Measurements from ENCODE around the gene VWA7.
A peak's percentile ranks its signal among the peaks of the same experiment; 100 is the strongest.

VWA7 gene

DNA sequence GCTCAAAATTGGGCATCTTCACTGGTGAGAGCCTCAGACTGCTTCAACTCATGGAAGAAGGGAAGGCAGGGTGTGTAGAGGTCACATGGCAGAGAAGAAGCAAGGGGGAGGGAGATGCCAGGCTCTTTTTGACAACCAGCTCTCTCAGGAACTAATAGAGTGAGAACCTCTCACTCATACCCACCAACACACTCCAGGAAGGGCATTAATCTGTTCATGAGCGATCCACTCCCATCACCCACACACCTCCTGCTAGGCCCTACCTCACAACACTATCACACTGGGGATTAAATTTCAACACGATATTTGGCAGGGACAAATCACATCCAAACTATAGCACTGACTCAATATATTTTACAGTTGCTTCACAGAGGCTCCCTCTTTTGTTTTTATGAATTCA lies 35.3 kb downstream of the VWA7 start:
- TF ChIP-seq, protein P1, sequence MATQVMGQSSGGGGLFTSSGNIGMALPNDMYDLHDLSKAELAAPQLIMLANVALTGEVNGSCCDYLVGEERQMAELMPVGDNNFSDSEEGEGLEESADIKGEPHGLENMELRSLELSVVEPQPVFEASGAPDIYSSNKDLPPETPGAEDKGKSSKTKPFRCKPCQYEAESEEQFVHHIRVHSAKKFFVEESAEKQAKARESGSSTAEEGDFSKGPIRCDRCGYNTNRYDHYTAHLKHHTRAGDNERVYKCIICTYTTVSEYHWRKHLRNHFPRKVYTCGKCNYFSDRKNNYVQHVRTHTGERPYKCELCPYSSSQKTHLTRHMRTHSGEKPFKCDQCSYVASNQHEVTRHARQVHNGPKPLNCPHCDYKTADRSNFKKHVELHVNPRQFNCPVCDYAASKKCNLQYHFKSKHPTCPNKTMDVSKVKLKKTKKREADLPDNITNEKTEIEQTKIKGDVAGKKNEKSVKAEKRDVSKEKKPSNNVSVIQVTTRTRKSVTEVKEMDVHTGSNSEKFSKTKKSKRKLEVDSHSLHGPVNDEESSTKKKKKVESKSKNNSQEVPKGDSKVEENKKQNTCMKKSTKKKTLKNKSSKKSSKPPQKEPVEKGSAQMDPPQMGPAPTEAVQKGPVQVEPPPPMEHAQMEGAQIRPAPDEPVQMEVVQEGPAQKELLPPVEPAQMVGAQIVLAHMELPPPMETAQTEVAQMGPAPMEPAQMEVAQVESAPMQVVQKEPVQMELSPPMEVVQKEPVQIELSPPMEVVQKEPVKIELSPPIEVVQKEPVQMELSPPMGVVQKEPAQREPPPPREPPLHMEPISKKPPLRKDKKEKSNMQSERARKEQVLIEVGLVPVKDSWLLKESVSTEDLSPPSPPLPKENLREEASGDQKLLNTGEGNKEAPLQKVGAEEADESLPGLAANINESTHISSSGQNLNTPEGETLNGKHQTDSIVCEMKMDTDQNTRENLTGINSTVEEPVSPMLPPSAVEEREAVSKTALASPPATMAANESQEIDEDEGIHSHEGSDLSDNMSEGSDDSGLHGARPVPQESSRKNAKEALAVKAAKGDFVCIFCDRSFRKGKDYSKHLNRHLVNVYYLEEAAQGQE (IDR thresholded peaks at IDR 0.05; ENCODE audit: insufficient read depth in 1 of 2, low read depth in 2 of 2, low read length in 2 of 2), result no peak

DNA sequence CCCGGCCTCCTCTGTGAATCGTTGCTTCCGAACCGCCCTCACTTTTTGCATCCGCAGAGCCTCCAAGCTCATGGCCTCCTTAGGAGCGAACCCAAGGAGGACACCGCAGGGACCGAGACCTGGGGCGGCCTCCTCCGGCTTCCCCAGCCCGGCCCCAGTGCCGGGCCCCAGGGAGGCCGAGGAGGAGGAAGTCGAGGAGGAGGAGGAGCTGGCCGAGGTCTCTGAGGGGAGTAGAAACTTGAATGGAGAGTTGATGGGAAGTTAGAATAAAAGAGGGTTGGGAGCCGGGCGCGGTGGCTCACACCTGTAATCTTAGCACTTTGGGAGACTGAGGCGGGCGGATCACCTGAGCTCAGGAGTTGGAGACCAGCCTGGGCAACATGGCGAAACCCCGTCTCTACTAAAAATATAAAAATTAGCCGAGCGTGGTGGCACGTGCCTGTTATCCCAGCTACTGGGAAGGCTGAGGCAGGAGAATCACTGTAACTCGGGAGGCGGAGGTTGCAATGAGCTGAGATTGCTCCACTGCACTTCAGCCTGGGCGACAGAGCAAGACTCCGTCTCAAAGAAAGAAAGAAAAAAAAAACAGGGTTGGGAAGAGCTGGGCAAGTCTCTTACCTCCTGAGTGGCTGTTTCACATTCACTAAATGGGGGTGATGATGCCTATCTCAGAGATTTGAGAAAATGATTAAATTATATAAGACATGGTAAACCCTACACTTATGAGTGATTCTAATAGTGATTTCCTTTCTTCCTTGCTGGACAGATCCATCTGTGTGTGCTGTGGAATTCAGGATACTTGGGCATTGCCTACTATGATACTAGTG lies 36.5 kb downstream of the VWA7 start:
- no peak for TF ChIP-seq SIN3A (IDR thresholded peaks at IDR 0.05; ENCODE audit: borderline replicate concordance, insufficient read depth, low read length)
- no peak for TF ChIP-seq FOXP2 (optimal IDR thresholded peaks at IDR 0.05; ENCODE audit: borderline replicate concordance, extremely low read depth, extremely low read length, insufficient read depth)
- TF ChIP-seq, protein P1 (IDR thresholded peaks at IDR 0.05; ENCODE audit: insufficient read depth in 1 of 2, low read depth in 2 of 2, low read length in 2 of 2), result 0 out of 4 replicates have a peak, but pooled peaks of 1 of the 2 experiments have one; percentile 52
- peak; percentile 65; the same call in 1 of the 2 replicates for TF ChIP-seq POLR2AphosphoS5 (IDR thresholded peaks at IDR 0.05; ENCODE audit: low read depth, low read length)
- TF ChIP-seq TAF1 (IDR thresholded peaks at IDR 0.05; ENCODE audit: borderline replicate concordance, insufficient read depth, low read length), result no peak

DNA sequence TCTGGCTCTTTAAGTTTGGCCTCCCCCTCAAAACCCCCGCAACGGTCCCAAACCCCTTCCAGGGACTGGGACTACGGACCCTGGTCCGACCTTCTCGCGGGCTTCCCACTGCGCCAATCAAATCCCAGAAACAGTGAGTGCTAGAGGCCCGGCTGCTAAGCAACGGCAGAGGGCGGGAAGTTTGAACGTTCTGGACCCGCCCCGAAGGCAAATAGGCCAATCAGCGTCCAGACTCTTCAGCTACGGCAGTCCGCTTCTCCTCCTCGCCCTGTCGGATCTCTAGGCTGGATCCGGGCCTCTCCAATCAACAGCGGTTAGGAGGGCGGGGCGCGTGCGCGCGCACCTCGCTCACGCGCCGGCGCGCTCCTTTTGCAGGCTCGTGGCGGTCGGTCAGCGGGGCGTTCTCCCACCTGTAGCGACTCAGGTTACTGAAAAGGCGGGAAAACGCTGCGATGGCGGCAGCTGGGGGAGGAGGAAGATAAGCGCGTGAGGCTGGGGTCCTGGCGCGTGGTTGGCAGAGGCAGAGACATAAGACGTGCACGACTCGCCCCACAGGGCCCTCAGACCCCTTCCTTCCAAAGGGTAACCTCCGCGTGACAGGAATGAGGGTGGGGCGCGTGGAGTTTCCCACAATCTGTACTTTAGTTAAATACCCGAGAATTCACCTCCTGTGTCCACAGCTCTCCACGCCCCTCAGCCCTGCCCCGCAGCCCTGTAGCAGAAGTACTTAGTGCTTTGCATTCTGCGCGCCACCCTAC lies 37.3 kb downstream of the VWA7 start, which contains the start of gene MSH5:
Gene MSH5 (plus strand): TSS at position 367 of the 758 bp plus-strand sequence. CDS start 462 bp downstream, outside the sequence.
- peak; percentile 82 for TF ChIP-seq TAF1 (IDR thresholded peaks at IDR 0.05; ENCODE audit: borderline replicate concordance, insufficient read depth, low read length)
- no peak for TF ChIP-seq FOXP2 (optimal IDR thresholded peaks at IDR 0.05; ENCODE audit: borderline replicate concordance, extremely low read depth, extremely low read length, insufficient read depth)
- 0 out of 2 replicates have a peak, but pooled peaks have one; percentile 11 for TF ChIP-seq SIN3A (IDR thresholded peaks at IDR 0.05; ENCODE audit: borderline replicate concordance, insufficient read depth, low read length)
- TF ChIP-seq, protein P1 (IDR thresholded peaks at IDR 0.05; ENCODE audit: insufficient read depth in 1 of 2, low read depth in 2 of 2, low read length in 2 of 2), result no peak
- peak; percentile 93 for TF ChIP-seq POLR2AphosphoS5 (IDR thresholded peaks at IDR 0.05; ENCODE audit: low read depth, low read length)

DNA sequence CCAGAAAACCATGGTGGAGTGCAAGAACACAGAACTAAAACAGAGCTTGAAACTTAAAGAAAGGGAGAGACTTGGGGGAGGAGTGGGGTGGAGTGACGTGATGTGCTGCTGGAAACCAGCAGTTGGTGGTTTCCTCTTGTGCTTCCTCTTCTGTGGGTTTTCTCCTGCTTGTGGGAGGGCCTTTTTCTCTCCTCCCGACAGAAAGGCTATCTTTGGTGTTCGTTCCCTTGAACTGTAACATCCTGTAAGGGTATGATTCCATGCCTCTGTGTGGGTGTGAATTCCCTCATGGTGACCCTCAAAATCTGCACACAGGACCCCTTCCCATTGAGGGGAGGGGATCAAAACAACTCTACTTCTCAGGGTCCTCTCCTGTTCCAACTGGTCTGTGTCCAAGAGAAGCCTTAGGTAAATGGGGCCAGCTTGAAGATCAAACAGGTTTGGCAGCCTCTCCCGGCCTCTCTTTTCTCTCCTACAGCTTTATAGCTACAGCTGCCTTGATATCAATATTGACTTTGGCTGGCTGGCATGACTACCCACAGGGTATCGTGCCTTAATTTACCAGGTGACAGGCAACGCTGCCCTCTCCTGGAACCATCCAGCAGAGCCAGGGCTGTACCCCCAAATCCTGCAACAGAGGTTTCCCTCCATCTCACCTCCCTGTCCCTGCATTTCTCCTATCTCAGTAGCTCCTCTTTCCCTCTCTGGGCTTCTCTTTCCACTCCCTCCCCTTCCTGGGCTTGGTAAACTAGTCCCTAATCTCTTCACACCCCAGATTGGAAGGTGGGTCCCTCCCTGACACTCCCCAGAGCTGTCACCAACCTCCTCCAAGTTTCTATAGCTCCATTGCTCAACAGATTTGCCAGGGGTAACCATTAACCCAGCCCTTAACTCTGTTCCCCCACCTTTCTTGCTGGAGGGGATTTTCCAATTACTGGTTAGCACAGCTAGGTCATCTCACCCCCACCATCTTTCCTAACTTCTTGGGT lies 38.8 kb downstream of the VWA7 start:
- no peak for TF ChIP-seq POLR2AphosphoS5 (IDR thresholded peaks at IDR 0.05; ENCODE audit: low read depth, low read length)
- no peak for TF ChIP-seq TAF1 (IDR thresholded peaks at IDR 0.05; ENCODE audit: borderline replicate concordance, insufficient read depth, low read length)
- TF ChIP-seq, protein P1 (IDR thresholded peaks at IDR 0.05; ENCODE audit: insufficient read depth in 1 of 2, low read depth in 2 of 2, low read length in 2 of 2), result 0 out of 4 replicates have a peak, but pooled peaks of 1 of the 2 experiments have one; percentile 20
- TF ChIP-seq FOXP2 (optimal IDR thresholded peaks at IDR 0.05; ENCODE audit: borderline replicate concordance, extremely low read depth, extremely low read length, insufficient read depth), result no peak
- 0 out of 2 replicates have a peak, but pooled peaks have one; percentile 11 for TF ChIP-seq SIN3A (IDR thresholded peaks at IDR 0.05; ENCODE audit: borderline replicate concordance, insufficient read depth, low read length)

Measured in PFSK-1 (cell line).